Parathyroid adenoma (tissue), 2 donors: ENCODE measurements around the gene ECM1.

Experiments
- H2AFZ ChIP-seq: fragments of 300-600 bp; sonication (generic); one replicate; pipeline ENCODE4 v1.7.0; 2017; ENCODE audit warnings: antibody characterized with exemption, mild to moderate bottlenecking
- H3K27ac ChIP-seq: fragments of 300-600 bp; sonication (generic); one replicate; pipeline ENCODE4 v1.7.0; 2017
- H3K27me3 ChIP-seq: fragments of 300-600 bp; sonication (generic); one replicate; pipeline ENCODE4 v1.7.0; 2017; ENCODE audit warnings: low read length; ENCODE audit not compliant: control insufficient read depth, insufficient read depth
- H3K36me3 ChIP-seq: fragments of 300-600 bp; sonication (generic); one replicate; pipeline ENCODE4 v1.7.0; 2017; ENCODE audit warnings: low read length; ENCODE audit not compliant: control insufficient read depth, insufficient read depth
- H3K4me1 ChIP-seq: fragments of 300-600 bp; sonication (generic); one replicate; pipeline ENCODE4 v1.7.0; 2017; ENCODE audit warnings: control low read depth
- H3K4me2 ChIP-seq: fragments of 300-600 bp; sonication (generic); one replicate; pipeline ENCODE4 v1.7.0; 2017; ENCODE audit warnings: low read length
- H3K4me3 ChIP-seq: fragments of 300-600 bp; sonication (generic); one replicate; pipeline ENCODE4 v1.7.0; 2017; ENCODE audit warnings: low read depth, low read length
- H3K79me2 ChIP-seq: fragments of 300-600 bp; sonication (generic); one replicate; pipeline ENCODE4 v1.7.0; 2017; ENCODE audit warnings: control low read depth
- H3K9ac ChIP-seq: fragments of 300-600 bp; sonication (generic); one replicate; pipeline ENCODE4 v1.7.0; 2017; ENCODE audit warnings: mild to moderate bottlenecking
- H3K9me3 ChIP-seq: fragments of 300-600 bp; sonication (generic); one replicate; pipeline ENCODE4 v1.7.0; 2017; ENCODE audit warnings: low read length; ENCODE audit not compliant: control insufficient read depth
- CTCF ChIP-seq: fragments of 300-600 bp; sonication (generic); IDR thresholded peaks from one replicate; pipeline ENCODE4 v1.7.0; 2017; ENCODE audit warnings: antibody characterized with exemption, mild to moderate bottlenecking
- donor health status: primary hyperparathyroidism.

The ECM1 gene

GRCh38 chr1:150536836-150537731 lies 29.2 kb downstream of the ECM1 start:
- Histone ChIP-seq H3K4me1 (no peaks in the 10 kb centered on the region), H3K27me3 (no peaks in the 10 kb centered on the region), H3K79me2 (no peaks in the 10 kb centered on the region), H3K36me3 (no peaks in the 10 kb centered on the region), H3K4me3 (no peak overlapping the region), H2AFZ (no peak overlapping the region), H3K27ac (no peak overlapping the region), H3K9ac (no peak overlapping the region), H3K4me2 (no peak overlapping the region), H3K9me3 (no peaks in the 10 kb centered on the region)
- no peak for TF ChIP-seq CTCF

GRCh38 chr1:150537732-150538684 lies 30.1 kb downstream of the ECM1 start:
- H3K4me3 ChIP-seq, result no peak overlapping the region
- TF ChIP-seq CTCF, result no peak
- no peak overlapping the region for H3K27ac ChIP-seq
- H3K4me1 ChIP-seq, result no peaks in the 10 kb centered on the region
- no peaks in the 10 kb centered on the region for H3K36me3 ChIP-seq
- no peaks in the 10 kb centered on the region for H3K9me3 ChIP-seq
- H2AFZ ChIP-seq, result no peak overlapping the region
- H3K79me2 ChIP-seq, result no peaks in the 10 kb centered on the region
- no peak overlapping the region for H3K4me2 ChIP-seq
- no peak overlapping the region for H3K9ac ChIP-seq
- no peaks in the 10 kb centered on the region for H3K27me3 ChIP-seq

GRCh38 chr1:150543500-150544143 lies 35.7 kb downstream of the ECM1 start:
- no peak overlapping the region for H3K4me2 ChIP-seq
- no peak overlapping the region for H2AFZ ChIP-seq
- H3K4me1 ChIP-seq, result no peaks in the 10 kb centered on the region
- TF ChIP-seq CTCF, result no peak
- no peak overlapping the region for H3K9ac ChIP-seq
- no peaks in the 10 kb centered on the region for H3K27me3 ChIP-seq
- no peak overlapping the region for H3K27ac ChIP-seq
- H3K4me3 ChIP-seq, result no peak overlapping the region
- no peaks in the 10 kb centered on the region for H3K9me3 ChIP-seq
- no peaks in the 10 kb centered on the region for H3K79me2 ChIP-seq
- no peaks in the 10 kb centered on the region for H3K36me3 ChIP-seq

GRCh38 chr1:150544204-150544603 lies 36.3 kb downstream of the ECM1 start:
- Histone ChIP-seq H3K4me2 (no peak overlapping the region), H3K27me3 (no peaks in the 10 kb centered on the region), H3K4me1 (no peaks in the 10 kb centered on the region), H3K9ac (no peak overlapping the region), H3K79me2 (no peaks in the 10 kb centered on the region), H3K9me3 (no peaks in the 10 kb centered on the region), H3K4me3 (no peak overlapping the region), H3K27ac (no peak overlapping the region), H2AFZ (no peak overlapping the region), H3K36me3 (no peaks in the 10 kb centered on the region)
- no peak for TF ChIP-seq CTCF
